HG02852 (cell line): Measurements from ENCODE around the gene CTNS.

Experiments used
- ATAC-seq: cut with Tn5 transposase; IDR thresholded peaks from one replicate; pipeline ENCODE4 v1.9.1; 2021; ENCODE audit warnings: mild to moderate bottlenecking, moderate library complexity; ENCODE audit not compliant: unreplicated experiment

Gene CTNS

GRCh38 chr17:3657874-3658783 lies 21.6 kb downstream of the CTNS start:
- no peak for ATAC-seq

GRCh38 chr17:3658784-3659449 lies 22.4 kb downstream of the CTNS start:
- no peak for ATAC-seq

- no peak for ATAC-seq
Observed at GRCh38 chr17:3659541-3660111, 23.1 kb downstream of the CTNS start.

- ATAC-seq: no peak
Observed at GRCh38 chr17:3660311-3660891, 23.8 kb downstream of the CTNS start.

- no peak for ATAC-seq
Observed at GRCh38 chr17:3663102-3664011, 26.8 kb downstream of the CTNS start.

GRCh38 chr17:3665834-3666233 lies 29.3 kb downstream of the CTNS start:
- no peak for ATAC-seq

GRCh38 chr17:3666516-3666915 lies 30.0 kb downstream of the CTNS start:
- ATAC-seq: no peak

- peak; percentile 11 for ATAC-seq
Observed at GRCh38 chr17:3667366-3668278, 31.1 kb downstream of the CTNS start.

- peak; percentile 85 for ATAC-seq
Observed at GRCh38 chr17:3668279-3669084, 31.9 kb downstream of the CTNS start, which contains the start of the genes EMC6 and TAX1BP3. TSS of gene EMC6 (plus strand) at chr17:3668812. CDS start at chr17:3669147, 335 bp downstream. TSS of gene TAX1BP3 (minus strand) at chr17:3668578. CDS start at chr17:3668526, 52 bp downstream.

GRCh38 chr17:3669085-3669347 lies 32.5 kb downstream of the CTNS start:
- peak; percentile 13 for ATAC-seq

GRCh38 chr17:3669548-3669947 lies 33.0 kb downstream of the CTNS start:
- ATAC-seq: no peak

GRCh38 chr17:3672571-3672970 lies 36.0 kb downstream of the CTNS start:
- no peak for ATAC-seq

- no peak for ATAC-seq
Observed at GRCh38 chr17:3675886-3676285, 39.3 kb downstream of the CTNS start.

- no peak for ATAC-seq
Observed at GRCh38 chr17:3678095-3678820, 41.7 kb downstream of the CTNS start.

GRCh38 chr17:3678821-3679530 lies 42.4 kb downstream of the CTNS start:
- no peak for ATAC-seq

GRCh38 chr17:3679531-3680126 lies 43.1 kb downstream of the CTNS start:
- no peak for ATAC-seq

GRCh38 chr17:3681057-3681456 lies 44.5 kb downstream of the CTNS start:
- ATAC-seq: no peak
